ENCODE results near the gene GJB3.

DNA sequence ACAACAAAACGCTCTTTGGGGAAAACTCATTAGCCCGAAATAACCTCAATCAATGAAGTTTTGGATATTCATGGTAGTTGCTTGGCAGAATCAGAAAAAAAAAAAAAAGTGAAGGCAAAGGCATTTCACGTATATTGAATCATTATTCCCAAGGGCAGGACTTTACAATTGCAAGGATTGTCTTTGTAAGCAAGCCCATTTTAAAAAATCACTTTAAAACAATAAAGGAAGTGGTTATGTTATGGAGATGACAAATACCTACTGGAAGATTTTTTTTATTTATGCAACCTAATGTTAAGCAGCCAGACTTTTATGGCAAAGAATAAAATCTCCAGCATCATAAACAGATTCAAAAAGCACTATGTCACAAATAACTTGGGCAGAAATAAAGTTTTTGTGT lies 12.2 kb upstream of the GJB3 start:
- TF ChIP-seq, protein P1, sequence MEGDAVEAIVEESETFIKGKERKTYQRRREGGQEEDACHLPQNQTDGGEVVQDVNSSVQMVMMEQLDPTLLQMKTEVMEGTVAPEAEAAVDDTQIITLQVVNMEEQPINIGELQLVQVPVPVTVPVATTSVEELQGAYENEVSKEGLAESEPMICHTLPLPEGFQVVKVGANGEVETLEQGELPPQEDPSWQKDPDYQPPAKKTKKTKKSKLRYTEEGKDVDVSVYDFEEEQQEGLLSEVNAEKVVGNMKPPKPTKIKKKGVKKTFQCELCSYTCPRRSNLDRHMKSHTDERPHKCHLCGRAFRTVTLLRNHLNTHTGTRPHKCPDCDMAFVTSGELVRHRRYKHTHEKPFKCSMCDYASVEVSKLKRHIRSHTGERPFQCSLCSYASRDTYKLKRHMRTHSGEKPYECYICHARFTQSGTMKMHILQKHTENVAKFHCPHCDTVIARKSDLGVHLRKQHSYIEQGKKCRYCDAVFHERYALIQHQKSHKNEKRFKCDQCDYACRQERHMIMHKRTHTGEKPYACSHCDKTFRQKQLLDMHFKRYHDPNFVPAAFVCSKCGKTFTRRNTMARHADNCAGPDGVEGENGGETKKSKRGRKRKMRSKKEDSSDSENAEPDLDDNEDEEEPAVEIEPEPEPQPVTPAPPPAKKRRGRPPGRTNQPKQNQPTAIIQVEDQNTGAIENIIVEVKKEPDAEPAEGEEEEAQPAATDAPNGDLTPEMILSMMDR (IDR thresholded peaks at IDR 0.05; ENCODE audit: low read depth, low read length): no peak
- TF ChIP-seq EZH2phosphoT487 (IDR thresholded peaks at IDR 0.05; ENCODE audit: low read depth): no peak
